ENCODE measurements around the gene ZNF547.
"Not testable (repeated sequence)": the region's sequence is repeated elsewhere in the genome, so short reads cannot be mapped to it uniquely, and the experiment has no call there.

Gene ZNF547

GRCh38 chr19:57374647-57375046, 11.3 kb downstream of the ZNF547 start:
- H3K9me3 ChIP-seq (ENCODE audit: control insufficient read depth, insufficient read depth, low read depth, low read length) = peaks cover 39% of the 10 kb centered on the region
- H3K36me3 ChIP-seq (ENCODE audit: control insufficient read depth, insufficient read depth, low read length) = peaks cover 39% of the 10 kb centered on the region
- H3K4me3 ChIP-seq (ENCODE audit: low read depth, low read length); H3K27ac ChIP-seq (ENCODE audit: low read depth, low read length); H3K4me1 ChIP-seq (ENCODE audit: control insufficient read depth, insufficient read depth, low read length); H3K9ac ChIP-seq (ENCODE audit: low read length); H3K27me3 ChIP-seq (ENCODE audit: control insufficient read depth, insufficient read depth, low read length): not testable (repeated sequence)

GRCh38 chr19:57376151-57376550, 12.8 kb downstream of the ZNF547 start:
- H3K36me3 ChIP-seq (ENCODE audit: control insufficient read depth, insufficient read depth, low read length) = peaks cover 39% of the 10 kb centered on the region
- H3K9me3 ChIP-seq (ENCODE audit: control insufficient read depth, insufficient read depth, low read depth, low read length) = peaks cover 39% of the 10 kb centered on the region
- H3K4me1 ChIP-seq (ENCODE audit: control insufficient read depth, insufficient read depth, low read length) = no peaks in the 10 kb centered on the region
- no peak overlapping the region for H3K4me3 ChIP-seq (ENCODE audit: low read depth, low read length)
- H3K9ac ChIP-seq (ENCODE audit: low read length) = no peak overlapping the region
- H3K27me3 ChIP-seq (ENCODE audit: control insufficient read depth, insufficient read depth, low read length) = no peaks in the 10 kb centered on the region
- H3K27ac ChIP-seq (ENCODE audit: low read depth, low read length) = no peak overlapping the region

- Histone ChIP-seq H3K4me3 (ENCODE audit: low read depth, low read length) (no peak overlapping the region), H3K27me3 (ENCODE audit: control insufficient read depth, insufficient read depth, low read length) (no peaks in the 10 kb centered on the region), H3K4me1 (ENCODE audit: control insufficient read depth, insufficient read depth, low read length) (no peaks in the 10 kb centered on the region), H3K9me3 (ENCODE audit: control insufficient read depth, insufficient read depth, low read depth, low read length) (peaks cover 38% of the 10 kb centered on the region), H3K27ac (ENCODE audit: low read depth, low read length) (no peak overlapping the region), H3K9ac (ENCODE audit: low read length) (no peak overlapping the region), H3K36me3 (ENCODE audit: control insufficient read depth, insufficient read depth, low read length) (peaks cover 32% of the 10 kb centered on the region)
Observed at GRCh38 chr19:57377498-57378146, 14.3 kb downstream of the ZNF547 start.

GRCh38 chr19:57380923-57381322, 17.6 kb downstream of the ZNF547 start:
- Histone ChIP-seq H3K4me3 (ENCODE audit: low read depth, low read length) (no peak overlapping the region), H3K27me3 (ENCODE audit: control insufficient read depth, insufficient read depth, low read length) (no peaks in the 10 kb centered on the region), H3K36me3 (ENCODE audit: control insufficient read depth, insufficient read depth, low read length) (peaks cover 19% of the 10 kb centered on the region), H3K27ac (ENCODE audit: low read depth, low read length) (no peak overlapping the region), H3K9me3 (ENCODE audit: control insufficient read depth, insufficient read depth, low read depth, low read length) (peaks cover 18% of the 10 kb centered on the region), H3K9ac (ENCODE audit: low read length) (no peak overlapping the region), H3K4me1 (ENCODE audit: control insufficient read depth, insufficient read depth, low read length) (no peaks in the 10 kb centered on the region)

- peaks cover 5% of the 10 kb centered on the region; the same call in 1 of the 2 replicates for H3K9me3 ChIP-seq (ENCODE audit: control insufficient read depth, insufficient read depth, low read depth, low read length)
- no peaks in the 10 kb centered on the region for H3K4me1 ChIP-seq (ENCODE audit: control insufficient read depth, insufficient read depth, low read length)
- H3K27me3 ChIP-seq (ENCODE audit: control insufficient read depth, insufficient read depth, low read length) = no peaks in the 10 kb centered on the region
- no peak overlapping the region for H3K4me3 ChIP-seq (ENCODE audit: low read depth, low read length)
- H3K9ac ChIP-seq (ENCODE audit: low read length) = no peak overlapping the region
- no peak overlapping the region for H3K27ac ChIP-seq (ENCODE audit: low read depth, low read length)
- H3K36me3 ChIP-seq (ENCODE audit: control insufficient read depth, insufficient read depth, low read length) = peaks cover 6% of the 10 kb centered on the region
Observed at GRCh38 chr19:57382806-57383488, 19.6 kb downstream of the ZNF547 start.

- Histone ChIP-seq H3K36me3 (ENCODE audit: control insufficient read depth, insufficient read depth, low read length) (0 out of 2 replicates have a peak, but pooled peaks cover 4% of the 10 kb centered on the region), H3K9ac (ENCODE audit: low read length) (peak overlapping the region; percentile 28), H3K9me3 (ENCODE audit: control insufficient read depth, insufficient read depth, low read depth, low read length) (no peaks in the 10 kb centered on the region)
Observed at GRCh38 chr19:57389194-57389729, 25.9 kb downstream of the ZNF547 start.

GRCh38 chr19:57389730-57390598, 26.6 kb downstream of the ZNF547 start, which contains the start of gene ZNF548:
Gene ZNF548 (plus strand): TSS chr19:57389854. CDS start chr19:57390100, 246 bp downstream.
- peak within 1 kb of the TSS; percentile 18; the same call in 1 of the 2 replicates for H3K27ac ChIP-seq (ENCODE audit: low read depth, low read length)

More at GRCh38 chr19:57389194-57389729, 25.9 kb downstream of the ZNF547 start:
- peak overlapping the region; percentile 18; the same call in 1 of the 2 replicates for H3K27ac ChIP-seq (ENCODE audit: low read depth, low read length)
- no peaks in the 10 kb centered on the region for H3K27me3 ChIP-seq (ENCODE audit: control insufficient read depth, insufficient read depth, low read length)
- H3K4me1 ChIP-seq (ENCODE audit: control insufficient read depth, insufficient read depth, low read length) = peaks cover 3% of the 10 kb centered on the region; the same call in 1 of the 2 replicates
- H3K4me3 ChIP-seq (ENCODE audit: low read depth, low read length) = peak overlapping the region; percentile 55

GRCh38 chr19:57395710-57396109, 32.4 kb downstream of the ZNF547 start:
- Histone ChIP-seq H3K27ac (ENCODE audit: low read depth, low read length) (no peak overlapping the region), H3K36me3 (ENCODE audit: control insufficient read depth, insufficient read depth, low read length) (peaks cover 40% of the 10 kb centered on the region), H3K27me3 (ENCODE audit: control insufficient read depth, insufficient read depth, low read length) (no peaks in the 10 kb centered on the region), H3K4me3 (ENCODE audit: low read depth, low read length) (no peak overlapping the region), H3K9me3 (ENCODE audit: control insufficient read depth, insufficient read depth, low read depth, low read length) (no peaks in the 10 kb centered on the region), H3K4me1 (ENCODE audit: control insufficient read depth, insufficient read depth, low read length) (no peaks in the 10 kb centered on the region), H3K9ac (ENCODE audit: low read length) (no peak overlapping the region)

More at GRCh38 chr19:57389730-57390598, 26.6 kb downstream of the ZNF547 start, which contains the start of gene ZNF548:
- H3K4me3 ChIP-seq (ENCODE audit: low read depth, low read length) = peak within 1 kb of the TSS; percentile 82
- peak within 1 kb of the TSS; percentile 82 for H3K9ac ChIP-seq (ENCODE audit: low read length)
- peaks cover 3% of the 10 kb centered on the region; the same call in 1 of the 2 replicates for H3K4me1 ChIP-seq (ENCODE audit: control insufficient read depth, insufficient read depth, low read length)
- H3K27me3 ChIP-seq (ENCODE audit: control insufficient read depth, insufficient read depth, low read length) = no peaks in the 10 kb centered on the region
- no peaks in the 10 kb centered on the region for H3K9me3 ChIP-seq (ENCODE audit: control insufficient read depth, insufficient read depth, low read depth, low read length)
- 0 out of 2 replicates have a peak, but pooled peaks cover 4% of the 10 kb centered on the region for H3K36me3 ChIP-seq (ENCODE audit: control insufficient read depth, insufficient read depth, low read length)

GRCh38 chr19:57398868-57399267, 35.5 kb downstream of the ZNF547 start:
- peaks cover 40% of the 10 kb centered on the region for H3K36me3 ChIP-seq (ENCODE audit: control insufficient read depth, insufficient read depth, low read length)
- no peaks in the 10 kb centered on the region for H3K4me1 ChIP-seq (ENCODE audit: control insufficient read depth, insufficient read depth, low read length)
- H3K27ac ChIP-seq (ENCODE audit: low read depth, low read length) = no peak overlapping the region
- H3K27me3 ChIP-seq (ENCODE audit: control insufficient read depth, insufficient read depth, low read length) = no peaks in the 10 kb centered on the region
- no peak overlapping the region for H3K4me3 ChIP-seq (ENCODE audit: low read depth, low read length)
- H3K9ac ChIP-seq (ENCODE audit: low read length) = no peak overlapping the region
- peaks cover 4% of the 10 kb centered on the region; the same call in 1 of the 2 replicates for H3K9me3 ChIP-seq (ENCODE audit: control insufficient read depth, insufficient read depth, low read depth, low read length)

GRCh38 chr19:57403737-57404563, 40.6 kb downstream of the ZNF547 start:
- Histone ChIP-seq H3K27ac (ENCODE audit: low read depth, low read length) (no peak overlapping the region), H3K9ac (ENCODE audit: low read length) (no peak overlapping the region), H3K4me1 (ENCODE audit: control insufficient read depth, insufficient read depth, low read length) (no peaks in the 10 kb centered on the region), H3K4me3 (ENCODE audit: low read depth, low read length) (no peak overlapping the region), H3K9me3 (ENCODE audit: control insufficient read depth, insufficient read depth, low read depth, low read length) (peaks cover 4% of the 10 kb centered on the region; the same call in 1 of the 2 replicates), H3K36me3 (ENCODE audit: control insufficient read depth, insufficient read depth, low read length) (peaks cover 6% of the 10 kb centered on the region), H3K27me3 (ENCODE audit: control insufficient read depth, insufficient read depth, low read length) (no peaks in the 10 kb centered on the region)

Data from HUES6 (cell line).